Gastrocnemius medialis (tissue), 4 donors: ENCODE results near the gene SMARCE1.

ENCODE experiments used
- CTCF ChIP-seq, 5 experiments: fragments of 450-650 bp in 3 of 5; fragments of 200-600 bp in 2 of 5; sonication (generic) in 2 of 5; IDR thresholded peaks in 4 of 5; conservative IDR thresholded peaks in 1 of 5; 1 replicate in 4 of 5; 2 replicates in 1 of 5; pipeline ENCODE4 v1.5.1; 2016 to 2019; ENCODE audit warnings: antibody characterized with exemption in 5 of 5, mild to moderate bottlenecking in 3 of 5, moderate library complexity in 3 of 5
- POLR2A ChIP-seq, 2 donors: fragments of 450-650 bp; IDR thresholded peaks; one replicate each; pipeline ENCODE4 v1.6.1; 2017; ENCODE audit warnings: antibody characterized with exemption in 2 of 2, mild to moderate bottlenecking in 2 of 2, moderate library complexity in 2 of 2

- TF ChIP-seq CTCF (IDR thresholded peaks at IDR 0.05 in 4 of 5, conservative IDR thresholded peaks at IDR 0.05 in 1 of 5) (no peak), POLR2A (IDR thresholded peaks at IDR 0.05) (no peak)
Observed at GRCh38 chr17:40607641-40608040, 40.0 kb downstream of the SMARCE1 start.
